ACHN (cell line): ENCODE data around the gene SAT1.

Source experiments
- DNase-seq: peaks from one replicate; pipeline ENCODE4 v3.0.0-alpha.2; 2015
- in situ Hi-C: cut with HindIII; loops from 2 replicates; pipeline ENCODE4 v1.10.0; 2017; ENCODE audit warnings: low sequenced_read_pairs, low pct_ligation_motif_present, low pct_unique_long_range_greater_than_20kb

SAT1 gene

DNA sequence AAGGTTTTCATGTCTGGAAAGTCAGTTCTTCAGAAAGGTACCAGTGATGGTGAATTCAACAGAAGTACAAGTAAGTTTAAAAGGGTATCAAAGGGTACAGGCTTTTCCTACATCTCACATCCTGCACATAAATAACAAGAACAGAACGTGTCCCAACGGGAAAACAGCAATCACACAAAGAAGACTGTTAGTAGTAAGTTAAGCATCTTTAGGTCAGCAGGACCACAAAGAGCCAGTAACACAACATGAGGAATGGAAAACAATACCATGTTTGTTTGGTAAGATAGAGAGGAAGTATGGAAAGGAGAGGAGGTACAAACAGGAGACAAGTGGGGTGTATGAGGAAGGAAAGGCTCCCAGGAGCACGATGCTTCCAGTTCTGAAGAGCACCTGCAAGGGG is 43.2 kb downstream of the SAT1 start:
- DNase-seq: no peak
- in situ Hi-C loops: no loop called here

DNA sequence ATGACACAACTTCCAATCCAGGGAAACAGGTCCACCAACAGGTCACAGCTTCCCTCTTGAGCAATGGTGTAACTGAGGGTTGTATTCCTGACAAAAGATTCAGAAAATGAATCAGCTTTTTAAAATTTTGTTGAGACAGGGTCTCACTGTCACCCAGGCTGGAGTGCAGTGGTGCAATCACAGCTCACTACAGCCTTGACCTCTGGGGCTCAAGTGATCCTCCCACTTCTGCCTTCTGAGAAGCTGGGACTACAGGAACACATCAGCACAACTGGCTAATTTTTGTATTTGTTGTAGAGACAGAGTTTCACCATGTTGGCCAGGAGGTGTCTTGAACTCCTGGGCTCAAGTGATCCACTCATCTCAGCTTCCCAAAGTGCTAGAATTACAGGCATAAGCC is 43.7 kb downstream of the SAT1 start:
- in situ Hi-C loops: no loop called here
- no peak for DNase-seq

DNA sequence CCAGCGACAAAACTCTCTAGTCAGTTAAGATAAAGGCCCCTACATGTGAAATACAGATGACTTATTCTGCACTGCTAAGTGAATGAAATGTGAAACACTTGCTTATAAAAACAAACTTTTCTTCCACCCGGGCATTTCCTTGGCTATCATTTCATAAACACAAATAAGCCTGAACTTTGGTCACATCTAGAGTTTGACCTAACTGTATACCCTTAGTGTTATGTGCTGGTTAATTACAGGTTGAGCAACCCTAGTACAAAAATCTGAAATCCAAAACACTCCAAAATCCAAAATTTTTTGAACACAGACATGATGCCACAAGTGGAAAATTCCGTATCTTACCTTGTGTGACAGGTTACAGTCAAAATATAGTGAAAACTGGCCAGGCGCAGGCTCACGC is 45.9 kb downstream of the SAT1 start:
- no peak for DNase-seq
- in situ Hi-C loops: no loop called here

DNA sequence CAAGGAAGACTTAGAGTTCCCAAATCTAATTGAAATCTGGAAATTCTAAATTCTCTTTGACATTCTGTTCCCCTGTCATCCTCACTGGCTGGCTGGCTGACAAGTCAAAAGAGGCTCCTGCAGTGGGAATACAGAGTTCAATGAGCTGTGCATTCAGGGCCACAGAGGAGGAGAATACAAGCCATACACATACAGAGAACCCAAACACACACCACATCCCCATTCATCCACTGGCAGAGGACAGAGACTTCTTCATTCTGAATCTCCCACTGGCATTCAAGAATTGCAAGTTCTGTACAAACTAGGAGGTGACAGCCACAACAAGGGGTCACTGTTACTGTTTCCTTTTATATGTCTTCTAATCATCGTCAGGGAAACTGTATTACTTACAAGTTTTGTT is 49.7 kb downstream of the SAT1 start:
- DNase-seq: no peak
- in situ Hi-C loops: no loop called here
